HepG2 (cell line): ENCODE results near the gene PRH2. TPM values are rescaled to one million over a fixed set of nuclear protein-coding genes. Genes with fewer than 3 reads are reported as not detected.

Experiments
- ADNP ChIP-seq: sonication (generic); formaldehyde crosslinking; IDR thresholded peaks from 2 replicates; pipeline ENCODE4 v1.4.0; 2020; ENCODE audit warnings: missing genetic modification reagents
- AHR ChIP-seq: IDR thresholded peaks from 2 replicates; pipeline ENCODE4 v1.6.1; 2018; ENCODE audit warnings: missing genetic modification reagents, missing compliant biosample characterization
- CSRNP2 ChIP-seq: sonication (generic); formaldehyde crosslinking; conservative IDR thresholded peaks from 2 replicates; pipeline ENCODE4 v1.8.0; 2022; ENCODE audit warnings: low read depth, missing genetic modification reagents
- ETV5 ChIP-seq: IDR thresholded peaks from 2 replicates; pipeline ENCODE4 v1.6.1; 2018; ENCODE audit warnings: missing biosample characterization, missing genetic modification reagents, inconsistent platforms, borderline replicate concordance
- FOXM1 ChIP-seq: sonication (generic); formaldehyde crosslinking; IDR thresholded peaks from 2 replicates; pipeline ENCODE4 v1.5.0; 2020; ENCODE audit warnings: missing genetic modification reagents
- HNF4A ChIP-seq: sonication (generic); formaldehyde crosslinking; IDR thresholded peaks from 2 replicates; pipeline ENCODE4 v1.4.0; 2020; ENCODE audit warnings: missing genetic modification reagents
- HOXA5 ChIP-seq: sonication (generic); formaldehyde crosslinking; IDR thresholded peaks from 2 replicates; pipeline ENCODE4 v1.4.0; 2020; ENCODE audit warnings: missing genetic modification reagents
- HOXA9 ChIP-seq: sonication (generic); formaldehyde crosslinking; IDR thresholded peaks from 2 replicates; pipeline ENCODE4 v1.8.1; 2022; ENCODE audit warnings: missing genetic modification reagents, mild to moderate bottlenecking, moderate library complexity, borderline replicate concordance
- IRX3 ChIP-seq: sonication (generic); formaldehyde crosslinking; IDR thresholded peaks from 2 replicates; pipeline ENCODE4 v1.8.1; 2023; ENCODE audit warnings: mild to moderate bottlenecking, low read depth, missing genetic modification reagents, borderline replicate concordance
- KLF9 ChIP-seq: IDR thresholded peaks from 2 replicates; pipeline ENCODE4 v1.6.1; 2016; ENCODE audit warnings: low read depth
- MAFF ChIP-seq: IDR thresholded peaks from 2 replicates; pipeline ENCODE4 v1.6.1; 2011; ENCODE audit warnings: low read depth, low read length, improper control_type of control experiment
- PAWR ChIP-seq: sonication (generic); formaldehyde crosslinking; IDR thresholded peaks from 2 replicates; pipeline ENCODE4 v1.4.0; 2020; ENCODE audit warnings: missing genetic modification reagents, mild to moderate bottlenecking, borderline replicate concordance
- PHF20 ChIP-seq: sonication (generic); formaldehyde crosslinking; IDR thresholded peaks from 2 replicates; pipeline ENCODE4 v1.5.0; 2020; ENCODE audit warnings: mild to moderate bottlenecking, missing genetic modification reagents
- RORA ChIP-seq: sonication (generic); formaldehyde crosslinking; IDR thresholded peaks from 2 replicates; pipeline ENCODE4 v1.5.0; 2020; ENCODE audit warnings: mild to moderate bottlenecking, missing genetic modification reagents, moderate library complexity
- SAFB2 ChIP-seq: sonication (generic); formaldehyde crosslinking; IDR thresholded peaks from 2 replicates; pipeline ENCODE4 v1.5.1; 2020; ENCODE audit warnings: missing genetic modification reagents, low read depth, mild to moderate bottlenecking, borderline replicate concordance
- SP1 ChIP-seq, 2 experiments: fragments of 450-650 bp in 1 of 2; sonication (generic) in 1 of 2; formaldehyde crosslinking in 1 of 2; IDR thresholded peaks; 2 replicates each; pipeline versions ENCODE4 v1.4.0 to v1.6.1; 2016 to 2020; ENCODE audit warnings: missing genetic modification reagents in 1 of 2
- TBP ChIP-seq: sonication (generic); formaldehyde crosslinking; IDR thresholded peaks from 2 replicates; pipeline ENCODE4 v1.5.0; 2020; ENCODE audit warnings: missing genetic modification reagents
- TBX3 ChIP-seq: fragments of 450-650 bp; IDR thresholded peaks from 2 replicates; pipeline ENCODE4 v1.6.1; 2017; ENCODE audit warnings: antibody characterized with exemption, mild to moderate bottlenecking, inconsistent platforms, borderline replicate concordance
- ZNF160 ChIP-seq: sonication (generic); formaldehyde crosslinking; IDR thresholded peaks from 2 replicates; pipeline ENCODE4 v1.8.0; 2022; ENCODE audit warnings: mild to moderate bottlenecking, inconsistent platforms, missing genetic modification reagents
- ZNF180 ChIP-seq: sonication (generic); formaldehyde crosslinking; IDR thresholded peaks from 2 replicates; pipeline ENCODE4 v1.4.0; 2020; ENCODE audit warnings: low read depth, missing genetic modification reagents, borderline replicate concordance
- ZNF281 ChIP-seq: sonication (generic); formaldehyde crosslinking; IDR thresholded peaks from 2 replicates; pipeline ENCODE4 v1.4.0; 2020; ENCODE audit warnings: missing genetic modification reagents, borderline replicate concordance
- ZNF296 ChIP-seq: sonication (generic); formaldehyde crosslinking; conservative IDR thresholded peaks from 2 replicates; pipeline ENCODE4 v1.5.0; 2020; ENCODE audit warnings: mild to moderate bottlenecking, missing genetic modification reagents
- ZNF549 ChIP-seq: sonication (generic); formaldehyde crosslinking; IDR thresholded peaks from 2 replicates; pipeline ENCODE4 v1.5.0; 2020; ENCODE audit warnings: missing genetic modification reagents
- ZNF678 ChIP-seq: sonication (generic); formaldehyde crosslinking; IDR thresholded peaks from 2 replicates; pipeline ENCODE4 v1.4.0; 2020; ENCODE audit warnings: mild to moderate bottlenecking, missing genetic modification reagents
- ZNF703 ChIP-seq: sonication (generic); formaldehyde crosslinking; IDR thresholded peaks from 2 replicates; pipeline ENCODE4 v1.5.1; 2020; ENCODE audit warnings: missing genetic modification reagents, mild to moderate bottlenecking, moderate library complexity, borderline replicate concordance
- ZUFSP ChIP-seq: sonication (generic); formaldehyde crosslinking; IDR thresholded peaks from 2 replicates; pipeline ENCODE4 v1.9.0; 2021; ENCODE audit warnings: missing genetic modification reagents, mild to moderate bottlenecking, borderline replicate concordance
- polyA plus RNA-seq, 8 experiments: library from polyadenylated mRNA; depleted of rRNA in 3 of 8; stranded (reverse) in 7 of 8; unstranded in 1 of 8; fragments of >200 nt; fragmentation: Illumina TruSeq in 4 of 8; extraction: Trizol in 4 of 8; gene quantifications; 2 replicates each; pipeline versions ENCODE4 v1.2.1 to v1.2.3, GENCODE V29; 2011 to 2016; ENCODE audit warnings: low read depth in 4 of 8, missing spikeins in 1 of 8, mixed read lengths in 1 of 8; ENCODE audit not compliant: insufficient read depth in 1 of 8
- total RNA-seq, 5 experiments: library from RNA; depleted of rRNA; stranded (reverse); fragments of >200 nt; fragmentation: Illumina TruSeq; extraction: Trizol; gene quantifications; 2 replicates each; pipeline ENCODE4 v1.2.3, GENCODE V29; 2016; ENCODE audit warnings: low read depth in 1 of 5

Gene PRH2
- total and polyA plus RNA-seq, 2 of the 13 experiments (the other 11 are each of a cell fraction or from before 2014, with no cell fraction given): 0.24 to 0.48 TPM

GRCh38 chr12:10891937-10892336 lies 37.1 kb upstream of the PRH2 start (continued):
- TF ChIP-seq SP1 (IDR thresholded peaks at IDR 0.05) (no peak), SP1 (CRISPR knock-in tag; IDR thresholded peaks at IDR 0.05) (no peak; the same call in 1 of the 2 replicates), MAFF (no peak), ZNF678 (CRISPR knock-in tag) (no peak), TBP (CRISPR knock-in tag) (no peak), HOXA9 (CRISPR knock-in tag) (no peak), KLF9 (no peak), ZNF160 (CRISPR knock-in tag) (0 out of 2 replicates have a peak, but pooled peaks have one; percentile 32), ETV5 (CRISPR knock-in tag) (peak; percentile 78; the same call in 1 of the 2 replicates), TBX3 (peak; percentile 89; the same call in 1 of the 2 replicates), ZNF281 (CRISPR knock-in tag) (peak; percentile 61; the same call in 1 of the 2 replicates), ZUFSP (no peak), ZNF180 (CRISPR knock-in tag) (no peak), ZNF549 (CRISPR knock-in tag) (no peak), AHR (no peak), FOXM1 (CRISPR knock-in tag) (no peak), IRX3 (CRISPR knock-in tag) (no peak), ZNF296 (CRISPR knock-in tag) (no peak), HNF4A (CRISPR knock-in tag) (peak; percentile 100), ADNP (CRISPR knock-in tag) (no peak), CSRNP2 (CRISPR knock-in tag) (no peak), PHF20 (CRISPR knock-in tag) (no peak), PAWR (CRISPR knock-in tag) (no peak), RORA (CRISPR knock-in tag) (no peak), SAFB2 (CRISPR knock-in tag) (no peak; the same call in 1 of the 2 replicates), ZNF703 (CRISPR knock-in tag) (peak; percentile 80; the same call in 1 of the 2 replicates), HOXA5 (peak; percentile 76)
